HG02884 (cell line): ENCODE data around the gene TSPAN9.
A peak's percentile ranks its signal among the peaks of the same experiment; 100 is the strongest.

ENCODE experiments used
- ATAC-seq: cut with Tn5 transposase; IDR thresholded peaks from one replicate; pipeline ENCODE4 v1.9.1; 2021; ENCODE audit warnings: mild to moderate bottlenecking, moderate library complexity; ENCODE audit not compliant: unreplicated experiment

TSPAN9 gene

DNA sequence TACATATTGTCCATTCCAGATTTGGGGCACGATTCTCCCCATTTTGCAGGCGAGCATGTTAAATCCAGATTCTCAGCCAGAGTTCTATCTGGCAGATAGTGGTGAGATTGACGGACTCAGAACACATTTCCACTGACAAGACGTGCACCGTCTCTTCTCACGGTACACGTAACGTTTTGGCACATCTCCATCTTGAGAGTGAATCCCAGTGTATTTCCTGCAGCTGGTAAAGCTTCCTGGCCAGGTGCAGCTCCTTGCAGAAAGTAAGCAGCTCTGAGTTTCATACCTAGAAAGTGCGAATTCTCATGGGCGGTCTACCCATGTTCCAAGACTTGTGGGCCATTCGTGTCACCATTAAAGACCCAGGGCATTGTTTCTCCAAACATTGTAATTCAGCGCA lies 102.6 kb downstream of the TSPAN9 start:
- ATAC-seq, result no peak

GRCh38 chr12:3182426-3182825 lies 105.2 kb downstream of the TSPAN9 start:
- ATAC-seq, result no peak

GRCh38 chr12:3184485-3184884 lies 107.3 kb downstream of the TSPAN9 start:
- no peak for ATAC-seq

GRCh38 chr12:3185260-3185870 lies 108.2 kb downstream of the TSPAN9 start:
- ATAC-seq, result no peak

DNA sequence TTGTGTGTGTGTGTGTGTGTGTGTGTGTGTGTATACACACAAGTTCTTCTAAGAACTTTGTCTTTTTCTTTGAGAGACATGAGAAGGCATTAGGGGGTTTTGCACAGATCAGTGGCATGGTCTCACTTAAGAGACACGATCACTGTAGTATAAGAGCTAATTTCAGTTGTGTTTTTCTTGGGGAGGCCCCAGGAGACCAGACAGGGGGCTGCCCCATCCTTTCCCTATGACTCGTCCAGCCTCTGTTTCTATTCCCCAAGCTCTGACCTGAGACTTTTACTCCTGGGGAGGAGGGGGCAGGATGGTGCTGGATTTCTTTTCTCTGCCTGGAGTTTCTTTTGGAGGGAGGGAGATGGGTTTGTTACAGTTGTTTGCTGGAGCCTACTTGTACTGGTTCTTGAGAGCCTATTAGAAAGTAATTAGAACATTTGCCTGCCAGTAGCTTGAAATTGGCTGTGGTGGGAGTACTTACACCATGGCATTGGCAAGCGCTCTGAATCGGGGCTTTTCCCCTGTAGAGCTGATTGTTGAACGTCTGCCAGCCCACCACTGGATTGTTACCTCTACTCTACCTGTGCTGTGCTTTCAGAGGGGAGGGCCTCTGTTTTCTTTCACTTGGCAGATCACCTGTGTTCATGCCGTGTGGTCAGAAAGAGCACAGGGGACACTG lies 109.5 kb downstream of the TSPAN9 start:
- peak; percentile 62 for ATAC-seq

DNA sequence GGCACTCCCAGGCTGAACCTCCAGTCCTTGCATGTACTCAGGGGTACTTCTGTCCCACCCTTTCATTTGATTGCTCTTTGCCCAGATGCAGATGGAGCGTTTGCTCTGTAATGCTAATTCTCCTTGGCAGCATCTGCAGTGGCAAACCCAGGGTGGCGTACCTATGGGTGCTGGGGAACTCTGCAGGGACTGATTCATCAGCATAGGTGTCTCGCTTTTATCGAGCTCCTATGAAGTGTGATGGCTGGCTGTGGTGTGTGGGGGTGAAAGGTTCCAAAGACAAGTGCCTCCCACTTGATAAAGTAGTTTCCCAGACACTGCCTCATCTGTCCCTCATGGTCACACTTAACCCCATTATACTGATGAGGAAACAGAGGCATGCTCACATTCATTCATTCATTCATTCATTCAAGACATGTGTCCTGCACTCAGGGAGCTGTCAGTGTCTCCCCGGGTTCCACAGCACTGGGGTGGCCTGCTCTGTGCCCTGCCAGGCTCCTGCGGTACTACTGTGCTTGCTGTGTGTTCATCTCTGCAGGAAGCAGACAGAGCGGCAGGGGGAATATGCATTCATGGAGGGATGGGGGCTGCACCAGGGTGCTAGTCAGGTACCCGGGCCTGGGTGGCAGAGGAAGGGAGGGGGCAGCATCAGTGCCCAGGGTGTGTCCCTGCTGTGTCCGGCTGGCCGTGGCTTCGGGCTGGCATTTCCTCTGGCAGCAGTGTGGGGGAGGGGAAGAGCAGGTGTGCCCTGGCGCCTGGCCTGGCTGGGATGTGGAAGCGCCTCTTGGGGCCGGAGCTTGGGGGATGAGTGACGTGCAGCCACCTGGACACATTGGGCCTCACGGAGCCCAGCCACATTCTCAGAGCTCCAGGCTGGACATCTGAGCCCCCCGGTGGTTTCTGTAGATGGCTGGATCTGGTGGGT lies 110.9 kb downstream of the TSPAN9 start:
- no peak for ATAC-seq

- no peak for ATAC-seq
Observed at GRCh38 chr12:3189282-3189681, 112.1 kb downstream of the TSPAN9 start.

DNA sequence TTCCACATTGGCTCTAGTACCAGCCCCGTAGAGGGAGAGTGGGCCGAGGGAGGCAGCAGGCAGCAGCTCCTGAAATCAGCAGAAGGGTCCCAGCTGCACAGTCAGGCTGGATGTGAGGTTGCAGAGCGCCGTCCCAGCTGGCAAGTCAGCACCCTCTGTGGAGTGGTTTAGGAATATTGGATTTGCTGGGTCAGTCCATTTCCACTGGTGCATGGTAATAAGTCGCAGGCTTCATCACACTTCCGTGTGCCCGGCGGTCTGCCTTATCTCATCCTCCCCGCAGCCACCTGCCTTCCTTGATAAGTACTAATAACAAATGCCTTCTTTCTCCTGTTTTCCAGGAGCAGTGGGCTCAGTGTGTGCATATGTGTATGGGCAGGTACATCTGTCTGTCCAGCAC lies 112.9 kb downstream of the TSPAN9 start:
- no peak for ATAC-seq

DNA sequence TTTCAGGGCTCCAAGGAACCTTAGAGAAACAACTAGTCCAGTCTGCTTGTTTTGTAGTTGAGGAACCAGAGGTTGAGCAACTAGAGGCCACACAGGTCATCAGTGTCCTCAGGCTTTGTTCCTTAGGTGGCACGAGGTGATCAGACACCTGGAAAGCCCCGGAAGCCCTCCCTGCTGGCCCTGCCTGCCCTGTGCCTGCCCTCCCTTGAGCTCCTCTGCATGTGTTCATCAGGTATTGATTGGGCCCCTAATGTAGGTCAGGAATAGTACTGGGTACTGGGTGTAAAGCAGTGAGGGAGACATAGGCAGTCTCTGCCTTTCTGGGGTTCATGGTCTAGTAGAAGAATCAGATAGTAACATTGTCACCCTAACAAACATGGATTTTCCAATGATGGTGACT lies 114.3 kb downstream of the TSPAN9 start:
- no peak for ATAC-seq

DNA sequence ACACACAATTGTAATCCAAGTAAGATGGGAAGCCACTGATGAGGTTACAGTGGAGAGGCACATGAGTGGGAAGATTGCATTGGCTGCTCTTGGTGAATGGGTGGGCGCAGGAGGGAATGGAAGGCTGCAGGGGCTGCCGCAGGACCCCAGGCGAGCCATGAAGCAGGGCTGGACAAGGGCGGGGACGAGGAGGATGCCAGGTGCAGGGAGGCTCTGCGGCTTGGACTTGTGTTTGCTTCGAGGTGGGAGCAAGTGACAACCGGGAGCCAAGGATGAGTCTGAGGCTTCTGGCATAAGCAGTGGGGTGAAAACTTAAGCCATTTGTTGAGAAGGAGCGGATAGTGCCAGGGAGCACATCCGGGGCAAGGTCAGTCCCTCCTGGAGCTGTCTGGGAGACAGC lies 115.0 kb downstream of the TSPAN9 start:
- ATAC-seq, result no peak

- ATAC-seq, result no peak
Observed at GRCh38 chr12:3193131-3193530, 116.0 kb downstream of the TSPAN9 start.

- no peak for ATAC-seq
Observed at GRCh38 chr12:3193755-3194154, 116.6 kb downstream of the TSPAN9 start.

DNA sequence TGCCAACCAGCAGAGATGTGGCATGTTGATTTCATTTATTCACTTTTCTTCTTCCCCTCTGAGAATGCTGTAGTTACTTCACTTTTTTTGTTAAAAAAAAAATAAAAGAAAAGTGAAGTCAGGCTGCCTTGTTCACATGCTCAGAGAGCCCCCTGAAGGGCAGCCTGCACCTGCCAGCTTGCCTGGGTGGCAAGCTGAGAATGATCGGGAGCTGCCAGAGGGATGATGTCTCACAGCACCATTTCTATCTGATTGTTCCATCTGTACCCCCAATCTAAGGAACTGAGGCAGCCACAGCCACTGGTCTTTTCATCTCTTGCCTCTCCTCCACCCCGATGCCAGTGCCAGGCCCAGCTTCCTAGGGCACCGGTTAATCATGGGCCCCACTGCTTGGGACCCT lies 118.2 kb downstream of the TSPAN9 start:
- no peak for ATAC-seq

DNA sequence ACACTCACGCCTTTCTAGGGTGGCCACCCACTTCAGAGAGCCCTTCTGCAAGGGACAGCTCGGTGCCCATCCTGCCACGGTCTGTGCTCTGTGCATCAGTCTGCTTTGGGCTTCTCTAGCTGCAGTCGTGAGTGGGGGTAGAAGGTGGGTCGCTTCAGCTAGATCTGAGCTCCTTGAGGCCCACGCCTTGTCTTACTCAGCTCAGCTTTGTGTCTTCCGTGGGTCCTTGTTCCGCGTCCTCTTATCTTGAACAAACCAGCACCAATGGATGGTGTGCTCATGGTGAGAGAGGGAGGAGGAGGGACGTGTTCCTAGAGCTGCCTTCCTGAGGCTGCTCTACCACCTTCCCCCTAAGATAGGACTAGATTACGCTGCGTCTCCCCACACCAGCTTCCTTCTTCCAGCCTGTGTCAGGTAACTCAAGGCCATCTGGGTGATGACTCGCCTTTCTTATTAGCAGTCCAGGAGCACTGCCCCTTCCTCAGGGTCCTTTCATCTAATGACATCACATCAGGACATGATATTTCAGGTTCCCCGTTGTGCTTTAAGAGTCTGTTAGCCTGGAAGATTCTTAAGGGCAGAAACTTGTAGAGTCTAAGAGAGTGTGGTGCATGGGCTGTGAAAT lies 118.8 kb downstream of the TSPAN9 start:
- ATAC-seq, result no peak

- no peak for ATAC-seq
Observed at GRCh38 chr12:3196488-3196887, 119.3 kb downstream of the TSPAN9 start.

DNA sequence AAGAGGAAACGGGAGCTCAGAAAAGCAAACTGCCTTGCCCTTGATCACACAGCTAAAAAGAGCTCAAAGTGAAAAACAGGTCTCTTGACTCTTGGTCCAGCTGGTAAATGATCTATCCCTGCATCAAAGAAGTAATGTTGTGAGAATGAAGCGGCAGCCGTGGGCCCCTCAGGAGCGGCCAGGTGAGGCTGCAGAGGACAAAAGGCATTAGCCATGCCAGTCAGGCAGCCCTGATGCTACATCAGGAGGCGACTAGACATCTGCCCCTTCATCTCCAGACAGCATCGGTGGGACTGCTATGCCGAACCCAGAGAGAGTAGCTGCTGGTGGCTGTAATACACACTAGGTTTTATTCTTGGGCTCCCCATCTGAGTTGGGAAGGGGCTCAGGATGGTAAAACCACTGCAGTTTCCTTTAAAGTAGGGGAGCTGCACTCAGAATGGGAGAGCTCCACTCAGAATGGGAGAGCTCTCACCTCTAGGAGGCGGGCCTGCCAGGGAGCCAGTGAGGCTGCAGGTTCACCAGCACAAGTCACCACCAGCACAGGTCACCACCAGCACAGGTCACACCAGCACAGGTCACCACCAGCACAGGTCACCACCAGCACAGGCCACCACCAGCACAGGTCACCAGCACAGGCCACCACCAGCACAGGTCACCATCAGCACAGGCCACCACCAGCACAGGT lies 120.1 kb downstream of the TSPAN9 start:
- no peak for ATAC-seq

GRCh38 chr12:3199551-3200031 lies 122.4 kb downstream of the TSPAN9 start:
- no peak for ATAC-seq

DNA sequence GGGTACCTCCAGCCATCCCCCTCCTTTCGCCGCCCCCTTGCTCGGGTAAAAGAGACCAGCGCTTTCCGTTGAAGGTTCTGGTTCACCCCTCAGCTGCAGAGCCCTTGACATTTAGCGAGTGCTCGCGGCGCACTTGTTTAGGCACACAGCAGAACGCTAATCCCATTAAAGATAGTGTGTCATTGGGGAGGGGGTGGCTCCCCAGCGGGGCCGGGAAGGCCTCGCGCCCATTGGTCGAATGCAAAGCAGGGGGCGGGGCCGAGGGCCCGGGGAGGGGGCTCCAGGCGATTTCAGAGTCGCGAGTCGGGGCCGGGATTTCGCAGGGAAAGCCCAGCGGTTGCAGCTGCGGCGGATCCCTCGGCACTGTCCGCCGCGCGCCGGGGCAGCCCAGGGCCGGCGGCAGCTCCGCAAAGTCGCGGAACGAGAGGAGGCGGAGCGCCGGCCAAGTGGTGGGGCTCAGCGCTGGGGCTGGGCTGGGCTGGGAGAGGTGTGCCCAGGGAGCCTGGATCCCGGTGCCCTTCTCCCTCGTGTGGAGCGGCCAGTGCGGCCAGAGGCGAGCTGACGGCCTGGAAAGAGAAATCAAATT lies 122.9 kb downstream of the TSPAN9 start:
- ATAC-seq, result no peak

DNA sequence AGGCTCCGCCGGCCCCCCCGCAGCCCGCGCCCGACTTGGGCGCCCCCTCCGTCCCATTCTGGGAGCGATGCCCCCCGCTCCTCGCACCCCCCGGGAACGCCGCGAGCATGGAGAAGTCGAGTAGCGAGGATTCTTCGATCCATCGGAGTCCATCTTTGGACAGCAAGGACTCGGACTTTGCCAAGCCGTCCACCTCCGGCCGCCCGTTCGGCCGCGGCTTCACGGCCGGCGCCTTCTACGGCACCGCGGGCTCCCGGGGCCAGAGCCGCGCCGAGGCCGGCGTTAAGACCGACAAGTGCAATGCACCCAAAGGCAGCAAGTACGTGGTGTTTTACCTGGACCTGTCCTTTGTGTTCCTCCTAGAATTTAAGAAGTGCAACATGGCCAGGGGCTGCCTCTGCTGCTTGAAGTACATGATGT lies 123.6 kb downstream of the TSPAN9 start:
- ATAC-seq, result no peak

GRCh38 chr12:3201339-3202051 lies 124.3 kb downstream of the TSPAN9 start:
- no peak for ATAC-seq
